Thyroid gland (tissue), 4 donors: ENCODE measurements around the gene ATP7B. TPM values are rescaled to one million over a fixed set of nuclear protein-coding genes. Genes with fewer than 3 reads are reported as not detected.

Source experiments
- DNase-seq, 2 donors: peaks; one replicate each; pipeline ENCODE4 v3.0.0-alpha.2; 2019
- H3K27ac ChIP-seq, 3 donors: fragments of 200-600 bp; sonication (generic); 1 replicate in 2 of 3; 2 replicates in 1 of 3; pipeline ENCODE4 v1.5.1; 2016 to 2019; ENCODE audit warnings: mild to moderate bottlenecking in 1 of 3, moderate library complexity in 1 of 3
- H3K27me3 ChIP-seq: fragments of 200-600 bp; sonication (generic); one replicate; pipeline ENCODE4 v1.5.1; 2019
- H3K36me3 ChIP-seq, 2 donors: fragments of 200-600 bp; sonication (generic); one replicate each; pipeline ENCODE4 v1.5.1; 2016 to 2019
- H3K4me1 ChIP-seq, 2 donors: fragments of 200-600 bp; sonication (generic); one replicate each; pipeline ENCODE4 v1.5.1; 2017 to 2019
- H3K4me3 ChIP-seq, 3 donors: fragments of 200-600 bp; sonication (generic); replicated peaks in 1 of 3; 1 replicate in 2 of 3; 2 replicates in 1 of 3; pipeline ENCODE4 v1.5.1; 2016; ENCODE audit warnings: mild to moderate bottlenecking in 1 of 3
- H3K9me3 ChIP-seq: fragments of 200-600 bp; sonication (generic); one replicate; pipeline ENCODE4 v1.5.1; 2017
- POLR2A ChIP-seq, 2 donors: fragments of 450-650 bp; IDR thresholded peaks; one replicate each; pipeline ENCODE4 v1.6.1; 2017; ENCODE audit warnings: antibody characterized with exemption in 2 of 2, mild to moderate bottlenecking in 2 of 2, moderate library complexity in 1 of 2
- WGBS, 2 donors: methylation state at CpG; one replicate each; pipeline ENCODE4 v1.1.5; 2017; 5-methylcytosine and 5-hydroxymethylcytosine counted together
- intact Hi-C: fragments of 100-400 bp; cut with DNase I; formaldehyde crosslinking; loops from one replicate; pipeline ENCODE4 v1.15.1; 2023
- total RNA-seq, 4 donors: library from RNA; depleted of rRNA; stranded (reverse); fragments of >200 nt; gene quantifications; one replicate each; pipeline ENCODE4 v1.2.3, GENCODE V29; 2016
- TF ChIP-seq, protein P1 (sequence below), 6 experiments: fragments of 200-600 bp in 3 of 6; fragments of 450-650 bp in 3 of 6; sonication (generic) in 3 of 6; IDR thresholded peaks; one replicate each; pipeline ENCODE4 v1.5.1; 2016 to 2019; ENCODE audit warnings: antibody characterized with exemption in 6 of 6, mild to moderate bottlenecking in 2 of 6, inconsistent platforms in 1 of 6, moderate library complexity in 1 of 6

Gene ATP7B
- total RNA-seq, 4 donors from 2014 or later, result 3.8 to 10.1 (median 5.6) TPM

- no peak for DNase-seq
- no peak overlapping the region for H3K27ac ChIP-seq
- no peak for TF ChIP-seq POLR2A (IDR thresholded peaks at IDR 0.05)
- TF ChIP-seq, protein P1, sequence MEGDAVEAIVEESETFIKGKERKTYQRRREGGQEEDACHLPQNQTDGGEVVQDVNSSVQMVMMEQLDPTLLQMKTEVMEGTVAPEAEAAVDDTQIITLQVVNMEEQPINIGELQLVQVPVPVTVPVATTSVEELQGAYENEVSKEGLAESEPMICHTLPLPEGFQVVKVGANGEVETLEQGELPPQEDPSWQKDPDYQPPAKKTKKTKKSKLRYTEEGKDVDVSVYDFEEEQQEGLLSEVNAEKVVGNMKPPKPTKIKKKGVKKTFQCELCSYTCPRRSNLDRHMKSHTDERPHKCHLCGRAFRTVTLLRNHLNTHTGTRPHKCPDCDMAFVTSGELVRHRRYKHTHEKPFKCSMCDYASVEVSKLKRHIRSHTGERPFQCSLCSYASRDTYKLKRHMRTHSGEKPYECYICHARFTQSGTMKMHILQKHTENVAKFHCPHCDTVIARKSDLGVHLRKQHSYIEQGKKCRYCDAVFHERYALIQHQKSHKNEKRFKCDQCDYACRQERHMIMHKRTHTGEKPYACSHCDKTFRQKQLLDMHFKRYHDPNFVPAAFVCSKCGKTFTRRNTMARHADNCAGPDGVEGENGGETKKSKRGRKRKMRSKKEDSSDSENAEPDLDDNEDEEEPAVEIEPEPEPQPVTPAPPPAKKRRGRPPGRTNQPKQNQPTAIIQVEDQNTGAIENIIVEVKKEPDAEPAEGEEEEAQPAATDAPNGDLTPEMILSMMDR (IDR thresholded peaks at IDR 0.05), result no peak
- no peaks in the 10 kb centered on the region for H3K9me3 ChIP-seq
- 88 to 95% methylated on average over 5 of the region's 5 CpGs for WGBS, 2 donors
- H3K27me3 ChIP-seq, result no peaks in the 10 kb centered on the region
- no peaks in the 10 kb centered on the region for H3K36me3 ChIP-seq
- no peak overlapping the region for H3K4me3 ChIP-seq
- intact Hi-C loops, result no loop called here
- no peaks in the 10 kb centered on the region for H3K4me1 ChIP-seq
Observed at GRCh38 chr13:51961493-51962403, 49.5 kb downstream of the ATP7B start.

DNA sequence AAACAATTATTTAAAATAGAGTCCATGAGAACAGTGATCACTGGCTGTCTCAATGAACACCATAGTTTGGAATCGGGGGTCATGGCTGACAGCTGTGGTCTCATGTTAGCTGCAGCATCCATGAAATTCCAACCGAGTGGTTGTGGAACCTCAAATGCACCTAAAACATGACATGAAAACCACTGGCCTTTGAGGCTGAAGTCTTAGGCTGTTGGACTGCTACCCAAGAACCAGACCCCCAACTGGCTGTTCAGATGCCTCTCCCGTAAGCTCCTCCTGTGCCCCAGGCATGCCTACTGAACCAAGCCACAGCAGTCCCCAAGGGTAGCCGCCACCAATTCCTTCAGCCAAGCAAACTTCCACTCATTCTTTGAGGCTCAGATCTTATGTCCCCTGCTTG lies 50.5 kb downstream of the ATP7B start:
- H3K4me3 ChIP-seq, result no peak overlapping the region
- intact Hi-C loops, result no loop called here
- no peaks in the 10 kb centered on the region for H3K9me3 ChIP-seq
- H3K4me1 ChIP-seq, result no peaks in the 10 kb centered on the region
- no peak for DNase-seq
- no peaks in the 10 kb centered on the region for H3K27me3 ChIP-seq
- 95 to 97% methylated on average over 4 of the region's 4 CpGs for WGBS, 2 donors
- no peaks in the 10 kb centered on the region for H3K36me3 ChIP-seq
- no peak for TF ChIP-seq POLR2A (IDR thresholded peaks at IDR 0.05)
- TF ChIP-seq, protein P1 (IDR thresholded peaks at IDR 0.05), result no peak
- H3K27ac ChIP-seq, result no peak overlapping the region

DNA sequence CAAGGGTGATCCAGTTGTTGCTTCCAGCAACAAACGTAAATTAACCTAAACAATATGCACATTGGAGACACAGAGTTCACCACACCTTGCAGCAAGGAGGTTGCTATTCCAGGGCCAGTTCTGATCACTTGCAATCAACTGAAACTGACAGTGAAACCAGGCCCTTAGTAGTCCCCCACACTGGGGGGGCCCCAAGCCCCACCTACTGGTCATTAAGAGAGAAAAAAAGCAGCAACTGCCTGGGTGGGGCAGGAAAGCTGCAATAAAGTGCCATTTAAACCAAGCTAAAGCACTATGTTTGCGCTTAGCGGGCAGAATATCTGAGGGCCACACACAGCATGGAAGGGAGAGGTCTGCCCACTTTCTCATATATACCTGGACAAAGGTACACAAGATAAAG lies 51.5 kb downstream of the ATP7B start:
- 92 to 93% methylated on average over 3 of the region's 3 CpGs for WGBS, 2 donors

DNA sequence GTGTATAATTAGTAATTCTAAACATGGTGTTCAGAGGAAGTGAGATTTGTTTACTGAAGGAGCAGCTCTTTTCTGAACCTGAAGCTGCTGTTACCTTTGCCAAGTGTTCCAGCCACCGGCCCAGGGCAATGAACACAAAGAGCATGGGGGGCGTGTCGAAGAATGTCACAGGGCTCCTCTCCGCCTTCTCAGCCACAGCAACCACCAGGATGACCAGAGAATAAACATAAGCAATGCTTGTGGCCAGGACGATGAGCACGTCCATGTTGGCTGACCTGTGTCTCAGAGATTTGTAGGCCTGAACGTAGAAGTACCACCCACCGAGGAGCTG lies 53.1 kb downstream of the ATP7B start:
- Histone ChIP-seq H3K27me3 (no peaks in the 10 kb centered on the region), H3K4me1 (no peaks in the 10 kb centered on the region), H3K4me3 (no peak overlapping the region), H3K27ac (no peak overlapping the region), H3K9me3 (no peaks in the 10 kb centered on the region), H3K36me3 (no peaks in the 10 kb centered on the region)
- intact Hi-C loops, result no loop called here
- TF ChIP-seq, protein P1 (IDR thresholded peaks at IDR 0.05), result no peak
- TF ChIP-seq POLR2A (IDR thresholded peaks at IDR 0.05), result no peak
- DNase-seq, result no peak
- WGBS, 2 donors, result 84 to 86% methylated on average over 8 of the region's 8 CpGs

More for the DNA sequence above, 51.5 kb downstream of the ATP7B start:
- Histone ChIP-seq H3K27me3 (no peaks in the 10 kb centered on the region), H3K4me3 (no peak overlapping the region), H3K27ac (no peak overlapping the region), H3K4me1 (no peaks in the 10 kb centered on the region), H3K36me3 (no peaks in the 10 kb centered on the region), H3K9me3 (no peaks in the 10 kb centered on the region)
- TF ChIP-seq POLR2A (IDR thresholded peaks at IDR 0.05), result no peak
- TF ChIP-seq, protein P1 (IDR thresholded peaks at IDR 0.05), result no peak
- intact Hi-C loops, result no loop called here
- DNase-seq, result no peak
